Measurements from ENCODE around the gene MAPK11. TPM values are rescaled to one million over a fixed set of nuclear protein-coding genes. Genes with fewer than 3 reads are reported as not detected.

MAPK11 gene
- total and polyA plus RNA-seq, 10 of the 15 experiments (the other 5 are each of a cell fraction or from before 2014, with no cell fraction given) = 0.05 to 12.8 (median 3.7) TPM

GRCh38 chr22:50255607-50256006 is 14.6 kb downstream of the MAPK11 start:
- no peaks in the 10 kb centered on the region; a peak in 1 of 4 replicates for H3K36me3 ChIP-seq (ENCODE audit: control insufficient read depth in 2 of 2, insufficient read depth in 2 of 2, low read length in 1 of 2)
- H3K27me3 ChIP-seq (replicated peaks in 1 of 2; ENCODE audit: control insufficient read depth in 2 of 2, insufficient read depth in 2 of 2, low read length in 1 of 2) = no peaks in the 10 kb centered on the region
- BruUV-seq (replicated peaks) = no TSS peak
- 0 out of 2 replicates have a peak, but pooled peaks cover 4% of the 10 kb centered on the region for H3K4me1 ChIP-seq (ENCODE audit: control insufficient read depth, insufficient read depth, low read length)
- FAIRE-seq = no peak
- 95% methylated on average over 17 of the region's 17 CpGs for WGBS (ENCODE audit: insufficient coverage, insufficient replicate concordance, low lambda C conversion rate, missing lambda C conversion rate)
- ChIA-PET CTCF (no interaction called here), RAD21 (ENCODE audit: unreplicated experiment) (no interaction called here), SMC1A (ENCODE audit: uncharacterized antibody, unreplicated experiment) (no interaction called here), POLR2A (no interaction called here)
- H3K4me2 ChIP-seq (ENCODE audit: control insufficient read depth, insufficient read depth) = no peak overlapping the region
- in situ Hi-C loops (cut with MboI) (loop anchor here (10.0 kb wide), 2 partner anchors 239 to 359 kb away; no protein-coding TSS in a partner anchor), intact Hi-C loops (cut with micrococcal nuclease; ENCODE audit: unreplicated experiment) (no loop called here)
- H3K79me2 ChIP-seq (ENCODE audit: control insufficient read depth, insufficient read depth, low read length) = peaks cover 5% of the 10 kb centered on the region
- no peaks in the 10 kb centered on the region for H3K9me3 ChIP-seq (replicated peaks; ENCODE audit: control insufficient read depth, insufficient read depth, low read length)
- no peak overlapping the region for H3K27ac ChIP-seq (ENCODE audit: control insufficient read depth, insufficient read depth)
- H2AFZ ChIP-seq (ENCODE audit: control insufficient read depth, low read depth, low read length) = no peak overlapping the region
- no peaks in the 10 kb centered on the region for H4K20me1 ChIP-seq (ENCODE audit: control insufficient read depth, insufficient read depth)
- no peak for TF ChIP-seq POLR2AphosphoS2 (IDR thresholded peaks at IDR 0.05; ENCODE audit: low read depth, low read length)
- no peak for TF ChIP-seq SIX5 (IDR thresholded peaks at IDR 0.05; ENCODE audit: low read depth, low read length, severe bottlenecking)
- TF ChIP-seq SREBF1 (IDR thresholded peaks at IDR 0.05; ENCODE audit: low read length) = no peak
- TF ChIP-seq CHD1 (IDR thresholded peaks at IDR 0.05; ENCODE audit: low read depth, low read length) = no peak
- no peak for TF ChIP-seq PAX8 (IDR thresholded peaks at IDR 0.05)
- TF ChIP-seq ZSCAN29 (IDR thresholded peaks at IDR 0.05) = no peak
- no peak for TF ChIP-seq IKZF2 (IDR thresholded peaks at IDR 0.05)
- TF ChIP-seq ESRRA (IDR thresholded peaks at IDR 0.05; ENCODE audit: low read length) = no peak
- ATAC-seq = no peak
- no peak for DNase-seq (ENCODE audit: low read depth, low spot score)
- H3K4me3 ChIP-seq = no peak overlapping the region
- H3K9ac ChIP-seq (ENCODE audit: control insufficient read depth, insufficient read depth, low read length) = no peak overlapping the region

GRCh38 chr22:50255099-50255498 is 15.1 kb downstream of the MAPK11 start:
- intact Hi-C loops (cut with micrococcal nuclease; ENCODE audit: unreplicated experiment) (no loop called here), in situ Hi-C loops (cut with MboI) (loop anchor here (10.0 kb wide), 2 partner anchors 240 to 360 kb away; no protein-coding TSS in a partner anchor)
- POLR2A ChIA-PET = no interaction called here
- SMC1A ChIA-PET (ENCODE audit: uncharacterized antibody, unreplicated experiment) = no interaction called here
- Histone ChIP-seq H3K27me3 (replicated peaks in 1 of 2; ENCODE audit: control insufficient read depth in 2 of 2, insufficient read depth in 2 of 2, low read length in 1 of 2) (no peaks in the 10 kb centered on the region), H2AFZ (ENCODE audit: control insufficient read depth, low read depth, low read length) (no peak overlapping the region), H3K4me1 (ENCODE audit: control insufficient read depth, insufficient read depth, low read length) (peaks cover 8% of the 10 kb centered on the region), H3K9me3 (replicated peaks; ENCODE audit: control insufficient read depth, insufficient read depth, low read length) (no peaks in the 10 kb centered on the region), H3K79me2 (ENCODE audit: control insufficient read depth, insufficient read depth, low read length) (peaks cover 2% of the 10 kb centered on the region), H3K4me2 (ENCODE audit: control insufficient read depth, insufficient read depth) (no peak overlapping the region), H3K36me3 (ENCODE audit: control insufficient read depth in 2 of 2, insufficient read depth in 2 of 2, low read length in 1 of 2) (no peaks in the 10 kb centered on the region; a peak in 1 of 4 replicates), H3K4me3 (no peak overlapping the region), H3K27ac (ENCODE audit: control insufficient read depth, insufficient read depth) (no peak overlapping the region), H3K9ac (ENCODE audit: control insufficient read depth, insufficient read depth, low read length) (no peak overlapping the region), H4K20me1 (ENCODE audit: control insufficient read depth, insufficient read depth) (no peaks in the 10 kb centered on the region)
- no peak for TF ChIP-seq TAF1 (IDR thresholded peaks at IDR 0.05; ENCODE audit: borderline replicate concordance, low read depth, low read length)
- no peak for TF ChIP-seq RB1 (IDR thresholded peaks at IDR 0.05; ENCODE audit: borderline replicate concordance)
- TF ChIP-seq GABPA (IDR thresholded peaks at IDR 0.05; ENCODE audit: low read depth) = no peak
- no peak for ATAC-seq
- 84% methylated on average over 19 of the region's 19 CpGs for WGBS (ENCODE audit: insufficient coverage, insufficient replicate concordance, low lambda C conversion rate, missing lambda C conversion rate)
- FAIRE-seq = no peak
- no peak for DNase-seq (ENCODE audit: low read depth, low spot score)
- RAD21 ChIA-PET (ENCODE audit: unreplicated experiment) = no interaction called here
- BruUV-seq (replicated peaks) = no TSS peak
- CTCF ChIA-PET = no interaction called here

Data from GM12878 (cell line).